ENCODE data around the gene OSTF1. TPM values are rescaled to one million over a fixed set of nuclear protein-coding genes. Genes with fewer than 3 reads are reported as not detected.

The OSTF1 gene
- total RNA-seq, 4 donors from 2014 or later = 3.3 to 54.4 (median 32.2) TPM

- Histone ChIP-seq H3K27ac (no peak overlapping the region), H3K4me3 (no peak overlapping the region), H3K9me3 (no peaks in the 10 kb centered on the region), H3K4me1 (no peaks in the 10 kb centered on the region), H3K27me3 (no peaks in the 10 kb centered on the region), H3K36me3 (no peaks in the 10 kb centered on the region)
- no peak for DNase-seq
- intact Hi-C loops (cut with DNase I; ENCODE audit: low total_unique reads) = no loop called here
- TF ChIP-seq, protein P1, sequence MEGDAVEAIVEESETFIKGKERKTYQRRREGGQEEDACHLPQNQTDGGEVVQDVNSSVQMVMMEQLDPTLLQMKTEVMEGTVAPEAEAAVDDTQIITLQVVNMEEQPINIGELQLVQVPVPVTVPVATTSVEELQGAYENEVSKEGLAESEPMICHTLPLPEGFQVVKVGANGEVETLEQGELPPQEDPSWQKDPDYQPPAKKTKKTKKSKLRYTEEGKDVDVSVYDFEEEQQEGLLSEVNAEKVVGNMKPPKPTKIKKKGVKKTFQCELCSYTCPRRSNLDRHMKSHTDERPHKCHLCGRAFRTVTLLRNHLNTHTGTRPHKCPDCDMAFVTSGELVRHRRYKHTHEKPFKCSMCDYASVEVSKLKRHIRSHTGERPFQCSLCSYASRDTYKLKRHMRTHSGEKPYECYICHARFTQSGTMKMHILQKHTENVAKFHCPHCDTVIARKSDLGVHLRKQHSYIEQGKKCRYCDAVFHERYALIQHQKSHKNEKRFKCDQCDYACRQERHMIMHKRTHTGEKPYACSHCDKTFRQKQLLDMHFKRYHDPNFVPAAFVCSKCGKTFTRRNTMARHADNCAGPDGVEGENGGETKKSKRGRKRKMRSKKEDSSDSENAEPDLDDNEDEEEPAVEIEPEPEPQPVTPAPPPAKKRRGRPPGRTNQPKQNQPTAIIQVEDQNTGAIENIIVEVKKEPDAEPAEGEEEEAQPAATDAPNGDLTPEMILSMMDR (IDR thresholded peaks at IDR 0.05) = no peak
- no peak for TF ChIP-seq POLR2A (IDR thresholded peaks at IDR 0.05)
These were observed 87.1 kb downstream of the OSTF1 start for GRCh38 chr9:75175395-75175794.

DNA sequence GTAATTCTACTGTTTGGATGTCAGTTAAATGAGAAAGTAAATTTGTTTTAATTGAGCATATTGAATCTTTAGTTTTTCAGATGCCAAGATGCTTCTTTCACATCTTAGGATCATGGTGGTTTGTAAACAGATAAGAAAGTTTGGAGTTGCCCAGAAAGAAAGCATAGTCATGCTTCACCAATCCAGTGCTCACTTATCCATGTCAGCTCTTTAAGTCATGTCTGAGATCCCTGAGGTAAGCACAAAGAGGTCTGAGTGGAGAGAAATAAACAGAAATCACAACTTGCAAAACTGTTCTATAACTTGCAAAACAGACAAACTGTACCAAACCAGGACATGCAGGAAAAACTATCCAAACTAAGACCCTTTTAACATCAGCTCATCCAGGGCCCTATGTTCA is 87.7 kb downstream of the OSTF1 start:
- Histone ChIP-seq H3K9me3 (no peaks in the 10 kb centered on the region), H3K4me3 (no peak overlapping the region), H3K27me3 (no peaks in the 10 kb centered on the region), H3K36me3 (no peaks in the 10 kb centered on the region), H3K27ac (no peak overlapping the region), H3K4me1 (no peaks in the 10 kb centered on the region)
- DNase-seq = no peak
- intact Hi-C loops (cut with DNase I; ENCODE audit: low total_unique reads) = no loop called here
- TF ChIP-seq, protein P1 (IDR thresholded peaks at IDR 0.05) = no peak
- no peak for TF ChIP-seq POLR2A (IDR thresholded peaks at IDR 0.05)

GRCh38 chr9:75181750-75182149 is 93.4 kb downstream of the OSTF1 start:
- no peaks in the 10 kb centered on the region for H3K9me3 ChIP-seq
- no peak overlapping the region for H3K27ac ChIP-seq
- TF ChIP-seq, protein P1 (IDR thresholded peaks at IDR 0.05) = no peak
- TF ChIP-seq POLR2A (IDR thresholded peaks at IDR 0.05) = no peak
- H3K36me3 ChIP-seq = no peaks in the 10 kb centered on the region
- no peak for DNase-seq
- intact Hi-C loops (cut with DNase I; ENCODE audit: low total_unique reads) = no loop called here
- H3K4me3 ChIP-seq = no peak overlapping the region
- no peaks in the 10 kb centered on the region for H3K27me3 ChIP-seq
- no peaks in the 10 kb centered on the region for H3K4me1 ChIP-seq

GRCh38 chr9:75183306-75183705 is 95.0 kb downstream of the OSTF1 start:
- no peaks in the 10 kb centered on the region for H3K36me3 ChIP-seq
- TF ChIP-seq, protein P1 (IDR thresholded peaks at IDR 0.05) = no peak
- TF ChIP-seq POLR2A (IDR thresholded peaks at IDR 0.05) = no peak
- no peak overlapping the region for H3K4me3 ChIP-seq
- no peaks in the 10 kb centered on the region for H3K27me3 ChIP-seq
- no peak for DNase-seq
- H3K4me1 ChIP-seq = no peaks in the 10 kb centered on the region
- H3K27ac ChIP-seq = no peak overlapping the region
- intact Hi-C loops (cut with DNase I; ENCODE audit: low total_unique reads) = no loop called here
- H3K9me3 ChIP-seq = no peaks in the 10 kb centered on the region

DNA sequence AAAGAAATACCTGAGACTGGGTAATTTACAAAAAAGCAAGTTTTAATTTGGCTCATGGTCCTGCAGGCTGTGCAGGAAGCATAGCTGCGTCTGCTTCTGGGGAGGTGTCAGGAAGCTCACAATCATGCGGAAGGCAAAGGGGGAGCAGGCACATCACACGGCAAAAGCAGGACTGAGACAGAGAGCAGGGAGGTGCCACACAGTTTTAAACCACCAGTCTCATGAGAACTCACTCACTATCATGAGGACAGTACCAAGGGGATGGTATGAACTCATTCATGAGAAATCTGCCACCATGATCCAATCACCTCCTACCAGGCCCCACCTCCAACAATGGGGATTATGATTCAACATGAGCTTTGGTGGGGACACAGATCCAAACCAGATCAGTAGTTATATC is 96.2 kb downstream of the OSTF1 start:
- TF ChIP-seq, protein P1 (IDR thresholded peaks at IDR 0.05) = no peak
- no peak for TF ChIP-seq POLR2A (IDR thresholded peaks at IDR 0.05)

More for the DNA sequence above, 96.2 kb downstream of the OSTF1 start:
- Histone ChIP-seq H3K27me3 (no peaks in the 10 kb centered on the region), H3K27ac (no peak overlapping the region), H3K9me3 (no peaks in the 10 kb centered on the region), H3K36me3 (no peaks in the 10 kb centered on the region), H3K4me1 (no peaks in the 10 kb centered on the region), H3K4me3 (no peak overlapping the region)
- intact Hi-C loops (cut with DNase I; ENCODE audit: low total_unique reads) = no loop called here
- no peak for DNase-seq

Data from uterus (tissue), 4 donors.